HCT116 (cell line): Measurements from ENCODE around the gene IFT52.

Experiments
- CBX3 ChIP-seq: IDR thresholded peaks from 2 replicates; pipeline ENCODE4 v1.6.1; 2012; ENCODE audit warnings: low read depth
- CTCF ChIP-seq, 3 experiments: fragments of 200-600 bp in 1 of 3; sonication (generic) in 1 of 3; IDR thresholded peaks in 2 of 3; conservative IDR thresholded peaks in 1 of 3; 2 replicates each; pipeline ENCODE4 v1.5.1; 2012 to 2017; ENCODE audit warnings: low read depth in 2 of 3, low read length in 2 of 3, antibody characterized with exemption in 1 of 3, borderline replicate concordance in 1 of 3, control low read depth in 1 of 3, mild to moderate bottlenecking in 1 of 3, mixed read lengths in 1 of 3, mixed run types in 1 of 3, moderate library complexity in 1 of 3; ENCODE audit not compliant: insufficient read depth in 1 of 3
- EGR1 ChIP-seq: IDR thresholded peaks from 2 replicates; pipeline ENCODE4 v1.6.1; 2012; ENCODE audit warnings: low read depth
- EZH2phosphoT487 ChIP-seq: fragments of 200-600 bp; IDR thresholded peaks from 2 replicates; pipeline ENCODE4 v1.6.1; 2018; ENCODE audit warnings: antibody characterized with exemption, borderline replicate concordance
- MAX ChIP-seq: IDR thresholded peaks from 2 replicates; pipeline ENCODE4 v1.6.1; 2012
- POLR2A ChIP-seq: IDR thresholded peaks from 2 replicates; pipeline ENCODE4 v1.7.0; 2011; ENCODE audit warnings: borderline replicate concordance; ENCODE audit not compliant: insufficient read depth, insufficient read length; ENCODE audit errors: extremely low read depth
- POLR2AphosphoS5 ChIP-seq: IDR thresholded peaks from 2 replicates; pipeline ENCODE4 v1.6.1; 2011; ENCODE audit warnings: mild to moderate bottlenecking, low read depth, low read length, moderate library complexity
- RAD21 ChIP-seq: IDR thresholded peaks from 2 replicates; pipeline ENCODE4 v1.6.1; 2012; ENCODE audit warnings: low read depth, mild to moderate bottlenecking
- SIN3A ChIP-seq: IDR thresholded peaks from 2 replicates; pipeline ENCODE4 v1.6.1; 2012; ENCODE audit warnings: low read depth
- SP1 ChIP-seq: IDR thresholded peaks from 2 replicates; pipeline ENCODE4 v1.6.1; 2012; ENCODE audit warnings: low read depth
- SRF ChIP-seq: IDR thresholded peaks from 2 replicates; pipeline ENCODE4 v1.6.1; 2012; ENCODE audit warnings: low read depth
- YY1 ChIP-seq: IDR thresholded peaks from 2 replicates; pipeline ENCODE4 v1.6.1; 2011; ENCODE audit warnings: low read length, low read depth, moderate library complexity, mild to moderate bottlenecking; ENCODE audit not compliant: insufficient replicate concordance; ENCODE audit errors: extremely low read depth
- ZFX ChIP-seq: fragments of 450-650 bp; IDR thresholded peaks from 2 replicates; pipeline ENCODE4 v1.6.1; 2017

- TF ChIP-seq CTCF (IDR thresholded peaks at IDR 0.05 in 2 of 3, conservative IDR thresholded peaks at IDR 0.05 in 1 of 3; ENCODE audit: borderline replicate concordance in 1 of 3, insufficient read depth in 1 of 3, low read depth in 2 of 3, low read length in 2 of 3) (no peak), EGR1 (no peak), ZFX (no peak), SP1 (no peak), RAD21 (no peak), POLR2A (no peak), YY1 (no peak), EZH2phosphoT487 (no peak), SRF (no peak), SIN3A (no peak), MAX (no peak), POLR2AphosphoS5 (no peak), CBX3 (no peak)
Measured at GRCh38 chr20:43545837-43546578, 44.7 kb upstream of the IFT52 start.
